ENCODE data around the gene HLCS.

The HLCS gene

DNA sequence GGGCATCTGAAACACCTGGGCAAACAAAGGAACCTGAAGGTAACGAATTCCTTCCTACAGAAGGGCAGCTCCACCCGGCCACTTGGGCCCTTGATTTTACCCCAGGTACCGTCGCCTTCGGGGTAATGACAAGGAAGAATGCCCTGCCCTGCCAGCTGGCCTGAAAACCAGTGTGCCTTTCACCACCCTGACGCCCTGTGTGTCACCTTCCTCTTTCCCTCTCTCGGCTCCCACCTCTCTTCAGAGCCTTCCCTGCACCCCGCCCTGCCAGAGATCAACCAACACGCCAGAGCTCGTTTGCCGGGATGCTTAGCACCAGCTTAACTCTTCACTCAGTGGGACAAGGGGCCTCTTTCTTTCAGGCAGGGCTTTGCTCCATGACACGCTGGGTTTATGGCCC, 181.5 kb downstream of the HLCS start:
- in situ Hi-C loops (cut with HindIII; ENCODE audit: low sequenced_read_pairs): no loop called here

DNA sequence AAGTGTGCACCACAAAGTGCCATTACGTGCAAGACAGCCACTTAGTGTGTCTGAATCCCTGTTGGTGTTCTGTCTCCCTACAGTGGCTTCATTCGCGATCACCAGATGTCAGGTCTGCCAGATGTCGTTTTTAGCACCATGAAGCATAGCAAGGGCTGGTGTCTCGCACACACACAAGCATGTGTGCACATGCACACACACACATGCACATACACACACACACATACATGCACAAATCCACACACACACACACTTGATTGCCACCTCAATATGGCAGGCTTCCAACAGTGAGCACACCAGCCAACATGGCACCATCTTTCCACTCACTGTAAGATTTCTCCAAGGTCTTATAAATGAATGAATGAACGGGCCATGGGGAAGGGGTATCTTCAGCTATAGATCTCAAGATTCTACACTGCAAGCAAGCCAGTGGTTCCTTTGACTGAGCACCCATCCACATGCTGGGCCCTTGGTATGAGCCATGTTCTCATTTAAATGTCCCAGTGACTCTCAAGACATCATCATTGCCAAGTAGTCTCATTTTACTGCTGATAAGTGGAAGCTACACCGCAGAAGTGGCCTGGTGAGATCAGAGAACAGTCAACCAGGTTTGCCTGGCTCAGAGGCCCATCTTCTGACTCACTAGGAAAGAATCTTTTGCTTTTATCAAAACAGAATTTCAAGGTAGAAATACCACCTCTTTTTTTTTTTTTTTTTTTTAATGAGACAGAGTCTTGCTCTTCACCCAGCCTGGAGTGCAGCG, 182.7 kb downstream of the HLCS start:
- in situ Hi-C loops (cut with HindIII; ENCODE audit: low sequenced_read_pairs): no loop called here

DNA sequence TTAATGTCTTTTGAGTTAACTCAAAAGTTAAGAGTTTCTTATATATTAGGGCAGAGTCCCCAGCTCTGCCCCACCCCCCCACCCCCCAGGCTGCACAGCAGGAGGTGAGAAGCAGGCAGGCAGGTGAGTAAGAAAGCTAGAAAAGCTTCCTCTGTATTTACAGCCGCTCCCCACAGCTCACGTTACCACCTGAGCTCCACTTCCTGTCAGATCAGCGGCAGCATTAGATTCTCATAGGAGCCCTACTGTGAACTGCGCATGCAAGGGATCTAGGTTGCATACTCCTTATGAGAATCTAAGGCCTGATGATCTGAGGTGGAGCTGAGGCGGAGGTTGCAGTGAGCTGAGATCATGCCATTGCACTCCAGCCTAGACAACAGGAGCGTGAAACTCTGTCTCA, 185.6 kb downstream of the HLCS start:
- in situ Hi-C loops (cut with HindIII; ENCODE audit: low sequenced_read_pairs): no loop called here

DNA sequence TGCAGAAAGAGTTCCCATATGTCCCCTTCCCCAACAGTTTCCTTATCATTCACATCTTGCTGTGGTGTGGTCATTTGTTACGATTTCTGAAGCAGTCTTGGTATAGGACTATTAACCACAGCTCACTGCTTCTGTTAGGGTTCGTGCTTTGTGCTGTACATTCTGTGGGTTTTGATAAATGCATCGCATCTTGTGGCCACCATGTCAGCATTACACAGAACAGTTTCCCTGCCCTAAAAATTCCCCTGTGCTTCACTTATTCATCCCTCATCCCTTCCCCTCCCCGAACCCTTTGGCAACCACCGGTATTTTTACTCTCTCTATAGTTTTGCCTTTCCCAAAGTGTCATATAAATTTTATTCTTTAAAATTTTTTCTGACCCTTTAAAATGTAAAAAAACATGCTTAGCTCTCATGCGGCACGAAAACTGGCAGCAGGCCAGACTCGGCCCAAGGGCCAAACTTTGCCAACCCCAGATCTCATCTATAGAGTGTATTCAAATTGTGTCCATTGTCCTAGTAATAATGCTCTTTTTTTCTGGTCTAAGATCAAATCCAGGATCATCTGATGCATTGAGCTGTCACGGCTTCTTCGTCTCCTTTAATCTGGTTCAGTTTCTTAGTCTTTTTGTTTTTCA, 189.4 kb downstream of the HLCS start:
- in situ Hi-C loops (cut with HindIII; ENCODE audit: low sequenced_read_pairs): no loop called here

DNA sequence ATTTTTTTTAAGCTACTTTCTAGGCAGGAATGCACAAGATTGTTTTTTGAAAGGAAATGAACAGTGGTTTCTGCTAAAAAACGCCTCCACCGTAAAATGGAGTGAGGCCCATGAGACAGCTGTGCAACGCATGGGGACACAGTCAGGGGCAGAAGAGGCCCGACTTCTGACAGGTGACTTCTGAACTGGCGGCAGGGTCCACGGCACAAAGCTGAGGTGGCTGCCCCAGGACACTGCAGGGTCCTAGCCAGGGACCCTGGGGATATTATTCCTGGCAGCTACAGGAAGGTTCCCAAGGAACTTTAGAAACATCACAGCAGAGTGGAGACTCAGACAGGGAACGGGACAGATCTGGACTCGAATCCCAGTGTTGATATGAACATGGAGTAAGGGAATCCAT, 192.5 kb downstream of the HLCS start:
- in situ Hi-C loops (cut with HindIII; ENCODE audit: low sequenced_read_pairs): no loop called here

DNA sequence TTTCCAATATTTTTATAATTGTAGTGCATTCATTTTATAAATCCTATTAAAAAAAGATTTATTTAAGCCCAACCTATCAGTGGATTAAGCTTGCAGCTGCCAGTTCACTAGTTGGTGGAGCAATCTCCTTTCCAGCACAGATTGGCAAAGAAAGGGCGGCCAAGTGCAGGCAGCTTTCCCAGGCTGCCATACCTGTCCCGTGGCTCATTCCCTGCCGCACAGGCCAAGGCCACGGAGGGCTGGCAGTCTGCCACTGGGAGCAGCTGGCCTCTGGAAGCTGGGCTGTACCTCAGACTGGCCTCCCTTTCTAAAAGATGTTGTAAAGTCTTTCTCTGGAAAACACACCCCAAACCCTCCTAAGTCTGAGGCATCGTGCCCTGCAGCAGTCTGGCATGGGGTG, 193.4 kb downstream of the HLCS start:
- in situ Hi-C loops (cut with HindIII; ENCODE audit: low sequenced_read_pairs): no loop called here

DNA sequence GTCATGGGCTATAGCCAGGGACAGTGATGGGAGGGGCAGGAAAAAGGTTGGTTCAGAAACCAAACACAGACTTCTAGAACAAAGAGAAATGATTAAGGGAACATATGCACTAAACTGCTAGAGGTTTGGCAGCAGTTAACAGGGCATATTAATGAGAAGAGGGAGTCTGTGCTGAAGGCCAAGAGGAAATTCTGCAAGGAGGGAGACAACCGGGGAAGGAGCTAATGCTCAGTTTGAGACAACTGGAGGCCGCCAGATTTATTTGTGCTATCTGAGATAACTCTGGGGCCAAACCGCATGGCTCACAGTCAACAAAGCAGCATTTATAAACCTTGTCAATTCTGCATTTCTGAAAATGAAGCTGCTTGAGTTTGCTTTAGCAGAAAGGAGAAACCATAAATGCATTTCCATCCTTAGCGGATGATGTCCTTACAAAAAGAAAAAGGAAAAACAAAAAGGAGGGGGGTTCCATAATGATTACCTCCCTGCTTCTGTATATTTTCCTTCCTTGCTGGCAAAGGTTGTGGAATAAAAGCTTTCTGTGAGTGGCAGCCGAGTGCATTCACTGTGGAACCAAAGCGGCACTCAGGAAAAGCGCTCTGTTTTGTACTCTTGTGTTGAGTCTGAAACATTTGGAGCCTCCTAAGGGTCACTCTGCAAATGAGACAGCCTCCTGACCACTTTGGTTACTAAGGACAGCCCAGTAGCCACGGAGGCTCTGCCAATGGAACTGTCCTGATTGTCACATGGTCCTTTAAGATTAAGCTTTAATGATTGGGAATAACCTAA, 197.2 kb downstream of the HLCS start:
- in situ Hi-C loops (cut with HindIII; ENCODE audit: low sequenced_read_pairs): loop anchor here (5.0 kb wide), 1 partner anchor 102 kb away; no protein-coding TSS in a partner anchor

DNA sequence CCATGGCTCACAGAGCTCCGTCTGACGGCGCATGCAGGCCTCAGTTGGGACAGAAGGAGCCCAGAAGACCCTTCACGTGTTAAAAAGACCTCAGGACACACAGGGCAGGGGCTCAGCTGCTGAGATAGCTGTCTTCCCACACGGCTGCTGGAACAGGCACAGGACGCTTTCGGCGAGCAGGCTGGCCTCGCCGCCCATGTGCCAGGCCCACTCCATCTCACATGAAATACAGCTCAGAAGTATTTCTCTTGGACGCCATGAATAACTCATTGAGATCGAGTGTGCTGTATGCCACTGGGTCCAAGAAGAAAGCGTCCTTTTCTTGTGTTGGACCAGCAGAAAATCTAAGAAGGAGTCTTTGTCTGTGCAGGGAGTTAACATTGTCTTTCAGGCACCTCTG, 198.0 kb downstream of the HLCS start:
- in situ Hi-C loops (cut with HindIII; ENCODE audit: low sequenced_read_pairs): loop anchor here (5.0 kb wide), 1 partner anchor 101 kb away; no protein-coding TSS in a partner anchor

DNA sequence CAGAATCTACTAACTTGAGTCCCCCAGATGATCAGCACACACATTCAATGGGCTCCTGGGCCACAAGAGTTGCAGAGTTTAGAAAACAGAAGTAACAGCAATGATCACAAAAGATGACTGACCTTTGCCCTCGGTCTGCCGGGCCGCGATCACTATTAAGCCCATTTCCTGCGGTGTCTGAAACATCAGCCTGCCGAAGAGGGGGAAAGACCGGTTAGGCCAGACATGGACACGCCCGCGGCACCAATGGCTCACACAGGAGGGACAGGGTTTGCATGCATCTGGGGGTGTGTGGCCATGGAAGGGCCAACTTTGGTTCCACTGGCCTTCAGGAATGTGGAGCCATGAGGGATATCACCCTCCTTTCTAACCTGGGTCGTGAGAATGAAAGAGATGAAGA, 199.4 kb downstream of the HLCS start:
- in situ Hi-C loops (cut with HindIII; ENCODE audit: low sequenced_read_pairs): loop anchor here (5.0 kb wide), 1 partner anchor 100 kb away; no protein-coding TSS in a partner anchor

DNA sequence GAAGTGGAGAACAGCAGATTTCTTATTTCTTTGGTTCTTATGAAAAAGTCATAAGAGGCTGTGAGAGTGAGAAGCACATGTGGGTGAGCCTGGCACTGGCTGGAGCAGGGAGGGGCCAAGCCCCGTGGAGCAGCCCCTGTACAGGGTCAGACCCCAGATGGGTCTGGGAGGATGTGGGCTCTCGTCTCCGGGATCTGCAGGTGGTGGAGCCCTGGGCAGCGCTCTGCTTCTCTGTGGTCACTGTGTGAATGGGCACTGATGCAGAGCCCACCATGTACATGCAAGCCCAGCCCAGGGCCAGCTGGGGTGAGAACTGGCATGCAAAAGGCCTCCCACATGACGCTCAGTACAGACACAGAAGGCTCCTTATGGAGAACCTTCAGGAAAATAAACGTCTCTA, 200.0 kb downstream of the HLCS start:
- in situ Hi-C loops (cut with HindIII; ENCODE audit: low sequenced_read_pairs): loop anchor here (5.0 kb wide), 1 partner anchor 99 kb away; no protein-coding TSS in a partner anchor

DNA sequence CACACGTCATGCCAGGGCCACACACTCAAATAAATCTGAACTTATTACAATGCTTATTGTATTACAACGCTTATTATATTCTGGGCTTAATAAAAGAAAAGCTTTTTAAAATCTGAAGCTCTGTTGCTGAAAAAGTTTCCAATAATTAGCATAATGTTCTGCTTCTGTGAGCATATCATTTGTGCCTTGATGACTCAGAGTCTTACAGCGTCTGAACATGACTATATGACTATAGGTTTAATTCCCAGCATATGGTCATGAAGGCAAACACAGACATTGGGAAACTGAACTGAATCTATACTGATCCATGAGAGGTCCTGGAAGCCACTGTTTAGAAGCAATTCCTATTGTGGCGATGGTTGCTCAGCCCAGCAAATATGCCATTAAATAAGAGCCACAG, 201.2 kb downstream of the HLCS start:
- in situ Hi-C loops (cut with HindIII; ENCODE audit: low sequenced_read_pairs): loop anchor here (5.0 kb wide), 1 partner anchor 98 kb away; no protein-coding TSS in a partner anchor

DNA sequence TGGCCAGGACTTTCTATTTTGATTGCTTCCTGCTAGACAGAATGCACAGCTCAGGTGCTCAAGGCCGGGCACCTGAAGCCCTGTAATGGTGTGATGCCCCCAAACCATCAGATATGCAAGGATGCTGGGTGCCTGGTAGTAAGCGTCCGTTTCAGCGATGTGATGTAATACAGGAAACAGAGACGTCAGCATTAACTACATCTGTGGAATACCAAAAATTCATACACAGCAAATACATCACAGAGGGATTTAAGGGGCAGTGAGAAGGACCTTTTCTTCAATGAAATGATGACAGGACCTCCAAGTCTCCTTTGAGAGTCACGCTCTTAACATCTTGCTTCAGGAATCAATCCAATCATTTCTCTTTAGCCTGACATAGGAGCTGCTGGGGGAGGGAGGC, 203.2 kb downstream of the HLCS start:
- in situ Hi-C loops (cut with HindIII; ENCODE audit: low sequenced_read_pairs): no loop called here

DNA sequence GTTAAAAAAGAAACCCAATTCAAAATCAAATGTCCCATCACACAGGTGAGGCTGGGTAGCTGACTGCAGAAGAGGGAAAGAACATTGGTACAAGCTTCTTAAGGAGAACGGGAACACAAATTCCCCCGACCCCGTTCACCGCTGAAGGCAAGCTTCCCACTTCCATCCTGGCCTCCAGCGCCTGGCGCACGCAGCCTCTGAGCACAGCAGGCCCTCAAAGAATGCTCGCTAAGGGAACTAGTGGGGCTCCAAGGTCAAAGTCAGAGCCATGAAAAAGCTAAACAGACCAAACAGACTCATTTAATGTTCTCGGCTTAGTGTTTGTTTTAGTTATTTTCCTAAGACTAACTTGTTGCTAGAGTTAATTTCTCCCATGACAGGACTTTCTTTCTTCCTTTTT, 203.8 kb downstream of the HLCS start:
- in situ Hi-C loops (cut with HindIII; ENCODE audit: low sequenced_read_pairs): no loop called here

DNA sequence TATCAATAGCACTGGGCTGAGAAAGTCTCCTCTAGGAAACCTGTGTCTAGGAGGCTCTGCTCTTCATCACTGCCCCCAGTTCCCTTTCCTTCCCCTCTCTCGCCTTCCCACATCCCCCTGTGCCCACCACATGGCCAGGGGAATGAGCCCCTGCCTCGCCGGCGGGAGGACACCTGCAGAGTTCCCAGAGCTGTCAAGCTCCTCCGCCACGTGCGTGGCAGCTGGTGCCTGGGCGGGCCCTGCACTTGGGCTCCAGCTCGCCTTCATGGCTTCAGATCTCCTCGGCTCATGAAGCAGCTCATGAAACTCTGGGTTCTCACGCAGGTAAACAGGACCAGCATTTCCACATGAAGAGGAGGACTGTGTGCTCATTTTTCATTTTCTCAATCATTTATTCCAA, 204.8 kb downstream of the HLCS start:
- in situ Hi-C loops (cut with HindIII; ENCODE audit: low sequenced_read_pairs): no loop called here

DNA sequence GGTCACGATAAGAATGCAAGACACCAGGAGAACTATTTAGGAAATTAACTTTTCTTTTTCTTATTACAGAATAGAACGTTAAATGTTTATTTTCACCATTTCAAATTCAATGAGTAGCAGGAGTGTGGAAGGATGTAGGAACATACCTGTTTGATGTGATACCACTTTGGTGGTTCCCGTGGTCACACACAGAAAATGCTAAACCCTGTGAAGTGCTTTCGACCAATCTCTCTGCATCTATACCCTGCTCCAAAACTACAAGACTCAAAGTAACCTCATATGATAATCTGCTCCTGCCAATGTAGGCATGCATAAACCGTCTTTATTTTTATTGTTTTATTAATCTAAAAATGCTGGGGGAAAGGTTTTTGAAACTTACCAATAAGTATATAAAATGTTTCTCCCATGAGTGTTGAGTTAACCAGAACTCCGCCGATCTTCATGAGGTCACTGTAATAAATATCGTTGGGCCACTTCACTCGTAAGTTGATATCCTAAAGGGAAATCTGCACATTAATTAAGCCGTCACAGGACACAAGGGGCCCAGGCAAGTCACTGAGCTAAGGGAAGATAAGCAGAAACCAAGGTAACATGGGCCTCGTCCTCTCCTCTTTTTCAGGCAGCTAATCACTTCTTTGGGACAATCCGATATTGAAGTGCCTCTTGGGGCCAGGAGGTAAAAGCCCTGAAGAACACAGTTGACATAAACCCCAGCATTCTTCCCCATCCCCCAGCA, 207.0 kb downstream of the HLCS start:
- in situ Hi-C loops (cut with HindIII; ENCODE audit: low sequenced_read_pairs): no loop called here

DNA sequence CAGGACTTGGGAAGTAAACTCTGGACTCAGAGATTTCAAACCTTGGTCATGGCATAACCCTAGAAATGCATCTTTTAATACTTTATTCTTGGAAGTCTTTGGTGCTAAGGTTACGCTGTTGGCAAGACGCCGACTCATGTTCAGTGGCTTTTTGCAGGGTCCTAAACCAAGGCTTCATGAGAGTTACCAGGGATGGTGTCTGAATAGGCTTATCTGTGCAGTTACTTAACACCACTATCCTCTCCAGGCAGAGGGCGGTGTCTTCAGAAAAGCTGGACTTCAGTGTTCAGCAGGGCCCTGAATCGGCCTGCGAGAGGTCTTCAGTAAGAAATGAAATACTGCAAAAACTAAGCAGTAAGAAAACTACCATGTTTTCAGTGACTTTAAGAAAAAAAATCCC, 209.3 kb downstream of the HLCS start:
- in situ Hi-C loops (cut with HindIII; ENCODE audit: low sequenced_read_pairs): no loop called here

DNA sequence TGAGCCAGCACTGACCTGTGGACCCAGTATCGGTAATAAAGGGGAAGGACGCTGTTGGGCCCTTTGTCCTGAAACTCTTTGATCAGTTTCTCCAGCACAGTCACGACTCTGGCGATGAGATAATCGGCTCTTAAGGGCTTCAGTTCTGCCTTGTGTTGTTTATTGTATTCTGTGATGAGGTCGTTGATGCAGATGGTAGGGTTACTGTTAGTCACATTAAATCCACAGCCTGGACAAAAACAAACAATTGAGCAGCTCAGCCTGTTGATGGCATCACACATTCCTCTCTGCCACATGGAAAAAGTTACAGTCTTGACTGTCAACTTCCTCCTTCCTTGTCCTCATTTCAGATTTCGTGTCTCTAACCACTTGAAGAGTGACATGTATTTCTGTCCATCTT, 209.9 kb downstream of the HLCS start:
- in situ Hi-C loops (cut with HindIII; ENCODE audit: low sequenced_read_pairs): no loop called here

DNA sequence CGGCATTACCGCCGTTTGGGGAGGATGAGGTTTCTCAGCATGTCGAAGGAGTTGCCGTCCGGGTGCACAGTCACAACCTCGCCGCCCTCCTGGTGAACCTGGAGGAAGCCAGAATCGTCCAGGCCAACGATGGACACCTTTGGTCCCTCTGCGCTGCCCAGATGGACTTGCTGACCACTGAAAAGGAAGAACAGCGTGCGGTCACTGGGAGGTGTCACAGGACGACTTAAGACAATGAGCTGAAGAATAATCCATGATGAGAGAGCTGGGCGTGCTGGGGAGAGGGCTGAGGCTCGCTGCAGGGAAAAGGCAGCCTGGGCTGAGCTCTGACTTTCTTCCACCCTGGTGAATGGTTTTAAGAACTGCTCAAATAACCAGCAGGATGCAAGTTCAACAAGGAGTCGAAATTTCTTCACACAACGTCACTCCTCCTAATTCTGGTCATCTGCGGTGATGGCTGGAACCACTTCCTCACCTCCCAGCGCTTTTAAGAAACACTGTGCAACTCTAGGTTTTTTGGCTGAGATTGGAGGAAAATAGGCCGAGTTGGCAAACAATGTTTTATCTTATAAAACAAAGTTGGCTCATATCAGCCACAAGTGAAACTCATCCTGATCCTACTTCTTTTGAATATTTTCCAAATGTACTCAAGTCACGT, 212.1 kb downstream of the HLCS start:
- in situ Hi-C loops (cut with HindIII; ENCODE audit: low sequenced_read_pairs): no loop called here

DNA sequence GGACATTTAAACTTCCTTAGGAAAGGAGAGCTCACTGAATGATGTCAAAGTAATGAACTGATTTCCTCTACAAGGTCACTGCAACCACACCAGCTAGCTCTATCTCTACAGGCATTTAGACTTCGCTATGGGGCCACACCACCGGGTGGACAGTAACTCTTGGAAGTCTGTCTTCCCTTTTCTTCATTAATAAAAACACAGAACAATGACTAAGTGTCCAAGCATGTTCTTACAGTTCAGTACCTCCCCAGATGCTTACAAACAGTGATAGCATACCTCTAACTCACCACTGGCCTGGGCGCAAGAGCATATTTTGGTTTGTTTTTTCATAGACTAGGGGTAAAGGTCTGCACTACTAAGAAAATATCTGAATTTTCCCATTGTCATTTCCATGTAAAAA, 212.9 kb downstream of the HLCS start:
- in situ Hi-C loops (cut with HindIII; ENCODE audit: low sequenced_read_pairs): no loop called here

DNA sequence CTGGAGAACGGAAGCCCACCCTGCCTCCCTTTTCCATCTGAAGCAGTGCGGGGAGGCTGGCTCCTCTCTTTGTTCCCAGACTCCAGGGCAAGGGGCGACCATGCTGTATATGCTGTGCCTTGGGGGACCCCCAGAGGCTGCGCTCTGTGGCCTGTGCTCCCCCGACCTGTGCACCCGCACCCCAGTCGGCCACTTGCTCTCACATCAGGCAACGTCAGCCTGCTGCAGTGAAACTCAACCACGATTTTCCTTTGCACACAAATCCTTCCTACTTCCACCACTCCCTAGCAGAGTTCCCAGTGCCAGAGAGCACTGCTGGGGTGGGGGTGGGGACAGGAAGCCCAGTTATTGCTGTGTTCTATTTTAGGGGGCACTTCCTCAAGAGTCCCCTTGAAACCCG, 215.1 kb downstream of the HLCS start:
- in situ Hi-C loops (cut with HindIII; ENCODE audit: low sequenced_read_pairs): no loop called here
